ENCODE data around the gene ZNRF3. TPM values are rescaled to one million over a fixed set of nuclear protein-coding genes. Genes with fewer than 3 reads are reported as not detected.
"Not testable (repeated sequence)": the region's sequence is repeated elsewhere in the genome, so short reads cannot be mapped to it uniquely, and the experiment has no call there.

The ZNRF3 gene
- total RNA-seq, 1 donor from 2014 or later: 3.3 TPM

GRCh38 chr22:28907311-28908008 lies 24.1 kb downstream of the ZNRF3 start:
- DNase-seq (ENCODE audit: low read depth, low spot score): no peak

GRCh38 chr22:28908810-28909209 lies 25.4 kb downstream of the ZNRF3 start:
- not testable (repeated sequence) for DNase-seq (ENCODE audit: low read depth, low spot score)

GRCh38 chr22:28909375-28909774 lies 26.0 kb downstream of the ZNRF3 start:
- no peak for DNase-seq (ENCODE audit: low read depth, low spot score)

- DNase-seq (ENCODE audit: low read depth, low spot score): no peak
Measured at GRCh38 chr22:28910569-28911303, 27.4 kb downstream of the ZNRF3 start.

- no peak for DNase-seq (ENCODE audit: low read depth, low spot score)
Measured at GRCh38 chr22:28911304-28911690, 27.9 kb downstream of the ZNRF3 start.

GRCh38 chr22:28911777-28912669 lies 28.7 kb downstream of the ZNRF3 start:
- DNase-seq (ENCODE audit: low read depth, low spot score): no peak

GRCh38 chr22:28914201-28914600 lies 30.8 kb downstream of the ZNRF3 start:
- no peak for DNase-seq (ENCODE audit: low read depth, low spot score)

GRCh38 chr22:28915969-28916368 lies 32.6 kb downstream of the ZNRF3 start:
- DNase-seq (ENCODE audit: low read depth, low spot score): no peak

GRCh38 chr22:28917747-28918549 lies 34.6 kb downstream of the ZNRF3 start:
- DNase-seq (ENCODE audit: low read depth, low spot score): no peak

GRCh38 chr22:28918550-28919271 lies 35.3 kb downstream of the ZNRF3 start:
- no peak for DNase-seq (ENCODE audit: low read depth, low spot score)

GRCh38 chr22:28920757-28921584 lies 37.6 kb downstream of the ZNRF3 start:
- DNase-seq (ENCODE audit: low read depth, low spot score): no peak

GRCh38 chr22:28921585-28921879 lies 38.2 kb downstream of the ZNRF3 start:
- no peak for DNase-seq (ENCODE audit: low read depth, low spot score)

- no peak for DNase-seq (ENCODE audit: low read depth, low spot score)
Measured at GRCh38 chr22:28922540-28923244, 39.3 kb downstream of the ZNRF3 start.

GRCh38 chr22:28923826-28924732 lies 40.7 kb downstream of the ZNRF3 start:
- no peak for DNase-seq (ENCODE audit: low read depth, low spot score)

- DNase-seq (ENCODE audit: low read depth, low spot score): no peak
Measured at GRCh38 chr22:28925916-28926315, 42.5 kb downstream of the ZNRF3 start.

GRCh38 chr22:28927630-28928029 lies 44.3 kb downstream of the ZNRF3 start:
- DNase-seq (ENCODE audit: low read depth, low spot score): no peak

GRCh38 chr22:28929197-28929596 lies 45.8 kb downstream of the ZNRF3 start:
- DNase-seq (ENCODE audit: low read depth, low spot score): no peak

- DNase-seq (ENCODE audit: low read depth, low spot score): peak; percentile 15
Measured at GRCh38 chr22:28930357-28931007, 47.1 kb downstream of the ZNRF3 start.

All from pulmonary artery endothelial cell (primary cell).